Fibroblast of gingiva (primary cell): ENCODE measurements around the gene ERFL.
"Not testable (repeated sequence)": the region's sequence is repeated elsewhere in the genome, so short reads cannot be mapped to it uniquely, and the experiment has no call there.

ENCODE experiments used
- DNase-seq: peaks from one replicate; pipeline ENCODE4 v3.0.0-alpha.2; 2011; ENCODE audit warnings: low read depth

The ERFL gene

DNA sequence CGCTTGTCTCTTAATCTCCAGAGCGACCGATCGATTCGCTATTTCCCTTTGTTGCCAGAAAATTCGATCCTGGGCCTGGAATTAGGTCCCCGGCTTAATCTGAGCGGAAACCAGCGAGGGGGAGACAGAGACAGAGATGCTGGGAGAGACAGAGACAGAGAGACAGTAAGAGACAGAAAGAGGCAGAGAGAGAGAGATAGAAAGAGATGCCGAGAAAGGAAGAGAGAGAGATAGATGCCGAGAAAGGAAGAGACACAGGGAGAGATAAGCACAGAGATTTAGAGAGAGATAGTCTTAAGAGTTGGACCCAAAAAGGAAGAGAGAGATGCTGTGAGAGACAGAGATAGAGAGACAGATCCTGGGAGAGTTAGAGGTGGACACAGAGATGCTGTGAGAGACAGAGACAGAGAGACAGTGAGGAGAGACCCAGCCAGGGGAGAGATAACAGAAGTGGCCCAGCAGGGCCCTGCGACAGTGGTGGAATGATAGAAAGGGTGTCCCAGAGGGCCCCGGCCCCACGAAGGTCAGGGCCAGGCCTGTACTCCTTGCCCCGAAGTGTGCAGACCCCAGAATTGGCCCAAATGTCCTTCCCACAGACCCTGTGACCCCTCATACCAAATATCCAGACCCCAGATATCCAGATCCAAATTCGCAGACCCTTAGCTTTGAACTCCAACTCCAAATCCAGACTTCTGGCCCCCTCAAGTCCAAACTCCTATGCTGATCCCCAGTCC, 1.3 kb downstream of the ERFL start:
- DNase-seq = no peak

DNA sequence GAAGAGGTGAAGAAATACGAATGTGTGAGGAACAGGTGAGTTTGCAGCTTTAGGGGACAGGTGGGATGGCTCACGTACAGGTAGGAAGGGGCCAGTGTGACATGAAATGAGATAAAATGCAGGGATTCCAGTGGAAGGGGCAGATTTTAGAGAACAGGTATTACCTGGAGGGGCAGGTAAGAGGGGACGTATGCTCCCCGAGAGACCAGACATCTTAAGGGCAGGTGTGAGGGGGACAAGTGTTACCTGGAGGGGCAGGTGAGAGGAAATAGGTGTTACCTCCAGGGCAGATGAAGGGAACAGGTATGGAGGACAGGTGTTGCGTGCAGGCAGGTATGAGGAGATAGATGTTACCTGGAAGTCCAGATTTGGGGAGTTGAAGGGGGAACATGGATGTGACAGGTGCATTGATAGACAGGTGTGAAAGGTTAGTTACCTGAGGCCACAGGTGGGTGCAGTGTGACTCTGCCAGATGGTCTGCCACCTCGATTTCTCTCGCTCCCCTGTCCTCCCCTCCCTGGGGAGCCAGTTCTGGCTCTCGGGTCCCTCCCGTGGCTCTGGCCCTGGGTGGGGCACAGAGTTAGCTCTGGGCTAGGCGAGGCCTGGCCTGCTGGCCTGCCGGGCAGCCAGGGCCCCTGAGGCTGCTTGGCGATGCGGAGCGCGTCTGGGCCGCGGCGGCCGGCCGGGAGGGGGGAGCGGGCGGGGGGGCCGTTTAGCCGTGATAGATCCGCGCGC, 2.1 kb downstream of the ERFL start:
- no peak for DNase-seq

DNA sequence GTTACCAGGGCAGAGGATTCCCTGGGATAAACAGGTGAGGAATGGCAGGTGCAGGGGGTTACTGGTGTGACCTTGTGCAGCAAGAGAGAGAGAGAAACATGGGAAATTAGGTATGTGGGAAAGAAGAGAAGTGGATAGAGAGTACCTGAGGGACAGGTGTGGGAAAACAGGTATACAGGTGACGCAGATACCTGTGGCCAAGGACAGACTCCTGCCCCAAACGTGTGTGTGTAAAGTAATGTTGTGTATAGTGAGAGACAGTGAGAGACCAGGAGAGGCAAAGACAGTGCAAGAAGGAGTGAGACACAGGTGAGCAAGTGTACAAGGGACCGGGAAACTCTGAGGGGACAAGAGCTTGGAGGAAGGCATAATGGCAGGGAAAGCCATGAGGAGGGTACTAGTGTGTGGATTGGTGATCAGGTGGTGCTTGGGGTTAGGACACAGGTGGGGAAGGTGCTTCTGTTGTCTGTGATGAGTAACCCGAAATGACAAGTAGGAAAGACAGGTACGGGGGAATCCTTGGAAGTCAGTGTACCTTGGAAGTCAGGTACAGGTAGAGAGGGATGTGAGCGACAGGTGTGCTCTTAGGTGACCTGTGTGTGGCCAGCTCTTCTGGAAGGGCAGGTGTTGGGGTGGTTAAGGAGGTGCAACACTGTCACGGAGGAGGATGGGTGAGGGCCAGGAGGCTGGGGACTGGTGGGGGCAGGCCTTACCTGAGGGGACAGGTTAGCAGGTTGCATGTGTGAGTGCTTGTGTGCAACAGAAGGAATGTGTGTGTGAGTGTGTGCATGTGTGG, 2.8 kb downstream of the ERFL start:
- DNase-seq = no peak

DNA sequence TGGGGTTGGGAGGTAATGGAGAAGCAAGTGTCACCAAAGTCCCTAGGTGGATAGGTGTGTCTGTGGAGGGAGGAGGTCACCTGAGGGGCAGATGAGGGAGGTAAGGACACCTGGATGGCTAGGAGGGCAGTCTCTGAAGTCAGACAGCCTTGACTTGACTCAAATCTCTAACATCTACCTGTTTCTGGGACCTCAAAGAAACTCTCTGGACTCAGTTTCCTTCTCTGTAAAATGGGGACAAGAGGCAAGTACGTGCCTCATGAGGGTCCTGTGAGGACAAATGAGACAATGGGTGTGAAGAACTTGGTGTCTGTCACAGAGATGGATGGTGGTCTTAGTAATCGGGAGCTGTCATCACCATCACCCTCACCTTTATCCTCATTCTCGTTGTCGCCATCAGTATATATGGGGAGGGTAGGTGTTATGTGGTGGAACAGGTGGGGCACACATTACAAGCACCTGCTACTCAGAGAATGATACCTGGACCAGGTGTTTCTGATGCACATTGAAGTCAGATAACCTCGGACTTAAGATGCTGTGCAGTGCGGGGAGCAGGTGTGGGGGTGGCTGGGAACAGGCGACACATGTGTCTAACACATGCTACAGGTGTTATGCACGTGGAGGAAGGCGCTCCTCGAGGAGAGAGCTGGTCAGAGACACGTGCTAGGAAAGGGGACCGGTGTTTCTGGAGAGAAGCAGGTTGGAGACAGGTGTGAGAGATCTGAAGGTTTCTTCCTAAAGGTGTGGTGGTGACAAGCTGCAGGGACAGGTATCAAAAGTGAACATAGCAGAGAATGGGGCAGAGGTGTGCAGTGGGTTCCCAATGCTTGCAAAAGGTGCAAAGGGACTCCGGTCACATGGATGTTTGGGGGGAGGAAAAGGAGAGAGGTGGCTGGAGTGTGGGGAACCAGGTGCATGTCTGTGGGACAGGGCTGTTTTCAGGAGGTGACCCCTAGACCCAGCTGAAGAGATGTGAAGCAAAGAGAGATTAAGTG, 3.8 kb downstream of the ERFL start:
- DNase-seq = no peak

DNA sequence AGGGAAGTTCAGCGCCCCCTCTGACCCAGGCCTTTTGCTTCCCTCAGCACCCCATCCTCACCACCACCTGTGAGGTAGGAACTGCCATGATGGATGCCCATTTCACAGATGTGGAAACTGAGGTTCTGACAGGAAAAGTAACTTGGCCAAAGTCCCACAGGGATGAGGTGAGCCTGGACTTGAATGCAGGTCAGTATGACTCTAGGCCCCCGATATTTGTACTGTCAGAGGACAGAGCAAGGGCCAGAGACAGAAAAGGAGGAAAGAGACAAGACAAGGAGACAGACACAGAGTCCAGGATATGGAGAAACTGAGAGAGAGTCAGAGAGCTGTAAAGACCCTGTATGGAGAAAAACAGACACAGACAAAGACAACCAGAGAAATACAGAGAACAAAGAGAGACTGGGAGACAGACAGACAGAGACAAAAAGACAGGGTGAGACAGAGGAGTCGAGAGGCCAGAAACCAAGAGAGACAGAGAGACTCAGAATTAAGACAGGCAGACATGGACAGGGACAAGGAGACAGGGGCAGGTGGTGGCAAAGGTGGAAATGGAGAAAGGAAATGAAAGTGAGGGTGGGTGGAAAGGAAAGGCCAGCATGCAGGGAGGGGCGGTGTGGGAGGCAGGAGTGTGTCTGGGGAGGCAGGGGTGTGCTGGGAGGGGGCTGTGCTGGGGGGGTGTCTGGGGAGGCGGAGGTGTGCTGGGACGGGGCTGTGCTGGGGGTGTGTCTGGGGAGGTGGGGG, 5.0 kb downstream of the ERFL start:
- no peak for DNase-seq

DNA sequence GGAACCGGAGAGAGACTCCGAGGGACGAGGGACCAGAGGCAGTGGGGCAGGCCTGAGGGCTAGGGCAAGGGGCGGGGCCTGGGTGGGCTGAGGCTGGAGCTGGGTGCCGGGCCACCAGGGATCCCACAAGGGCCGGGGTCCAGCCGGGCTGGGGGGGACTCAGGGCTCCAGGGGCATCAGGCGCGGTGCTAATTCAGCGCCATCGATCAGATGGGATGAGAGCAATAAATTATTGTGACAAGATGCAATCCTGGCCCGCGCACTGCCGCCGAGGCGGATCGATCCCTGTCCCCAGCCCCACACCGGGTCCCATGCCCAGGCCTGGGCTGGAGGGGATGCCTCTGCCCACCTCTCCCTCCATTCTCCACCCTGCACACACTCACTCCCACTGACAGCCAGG, 5.7 kb downstream of the ERFL start:
- no peak for DNase-seq

DNA sequence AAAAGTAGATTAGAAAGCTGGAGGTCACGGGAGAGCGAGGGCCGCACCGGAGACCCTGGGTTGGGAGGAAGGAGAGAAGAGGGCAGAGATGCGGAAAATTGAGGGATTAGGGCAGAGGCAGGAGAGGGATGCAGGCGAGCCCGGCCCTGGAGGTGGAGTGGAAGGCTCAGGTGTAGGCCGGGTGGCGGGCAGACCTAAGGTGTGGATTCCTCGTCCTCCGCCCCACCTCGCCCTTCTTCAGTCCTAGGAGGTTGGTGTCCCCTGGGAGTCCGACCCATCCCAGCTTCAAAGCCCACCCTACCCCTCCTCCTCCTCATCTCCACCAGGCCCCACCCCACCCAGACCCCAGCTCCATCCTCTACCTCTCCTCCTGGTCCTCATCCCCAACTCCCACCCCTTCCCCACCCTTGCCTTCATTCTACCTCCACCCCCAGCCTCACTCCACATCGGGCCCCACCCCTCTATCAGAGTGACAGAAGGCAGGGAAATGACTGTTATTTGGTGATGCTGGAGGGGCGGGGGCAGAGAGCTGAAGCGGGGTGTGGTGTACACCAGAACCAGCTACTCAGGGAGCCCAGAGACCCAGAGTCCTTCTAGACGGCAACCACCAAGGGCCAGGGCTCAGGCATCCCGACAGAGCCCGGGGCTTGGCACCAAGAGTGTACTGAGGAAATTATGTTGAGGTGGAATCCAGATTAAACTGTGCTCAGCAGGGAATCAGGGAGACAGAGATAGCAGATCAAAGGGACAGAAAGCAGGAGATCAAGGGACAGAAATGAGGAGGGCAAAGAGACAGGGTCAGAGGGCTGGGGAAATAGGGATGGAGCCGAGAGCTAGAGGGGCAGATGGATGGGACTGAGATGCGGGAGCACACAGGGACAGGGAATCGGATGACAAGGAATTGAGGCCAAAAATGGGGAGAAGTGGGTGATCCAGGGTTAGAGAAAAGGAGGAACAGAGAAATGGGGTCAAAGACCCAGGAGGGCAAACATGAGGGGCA, 6.4 kb downstream of the ERFL start:
- DNase-seq = no peak

DNA sequence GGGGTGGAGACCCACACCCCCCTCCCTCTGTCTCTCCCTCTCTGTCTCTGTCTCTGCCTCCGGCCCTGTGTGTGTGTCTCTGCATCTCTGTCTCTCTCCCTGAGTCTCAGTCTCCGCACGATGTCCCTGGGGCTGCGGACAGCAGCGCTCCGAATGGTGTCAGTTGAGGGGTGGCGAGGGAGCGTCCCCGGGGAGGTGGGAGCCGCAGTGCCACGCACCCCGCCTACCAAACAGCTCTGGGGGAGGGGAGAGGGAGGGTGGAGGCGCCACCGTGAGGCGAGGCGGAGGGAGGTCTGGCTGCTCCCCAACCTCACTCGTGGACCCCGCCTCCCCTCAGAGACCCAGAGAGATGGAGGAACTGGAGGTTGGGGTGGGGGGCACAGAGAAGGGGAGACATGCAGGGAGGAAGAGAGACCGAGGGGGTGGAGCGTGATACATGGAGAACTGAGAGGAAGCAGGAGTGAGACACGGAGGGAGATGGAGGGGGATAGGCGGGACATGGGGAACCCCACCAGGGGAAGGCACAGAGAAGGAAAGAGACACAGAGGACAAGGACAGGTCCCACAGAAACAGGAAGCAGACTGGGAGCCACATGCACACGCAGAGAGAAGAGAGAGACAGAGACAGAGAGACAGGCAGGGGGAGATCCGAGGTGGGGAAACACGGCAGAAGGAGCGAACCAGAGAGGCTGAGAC, 7.2 kb downstream of the ERFL start:
- DNase-seq = no peak

DNA sequence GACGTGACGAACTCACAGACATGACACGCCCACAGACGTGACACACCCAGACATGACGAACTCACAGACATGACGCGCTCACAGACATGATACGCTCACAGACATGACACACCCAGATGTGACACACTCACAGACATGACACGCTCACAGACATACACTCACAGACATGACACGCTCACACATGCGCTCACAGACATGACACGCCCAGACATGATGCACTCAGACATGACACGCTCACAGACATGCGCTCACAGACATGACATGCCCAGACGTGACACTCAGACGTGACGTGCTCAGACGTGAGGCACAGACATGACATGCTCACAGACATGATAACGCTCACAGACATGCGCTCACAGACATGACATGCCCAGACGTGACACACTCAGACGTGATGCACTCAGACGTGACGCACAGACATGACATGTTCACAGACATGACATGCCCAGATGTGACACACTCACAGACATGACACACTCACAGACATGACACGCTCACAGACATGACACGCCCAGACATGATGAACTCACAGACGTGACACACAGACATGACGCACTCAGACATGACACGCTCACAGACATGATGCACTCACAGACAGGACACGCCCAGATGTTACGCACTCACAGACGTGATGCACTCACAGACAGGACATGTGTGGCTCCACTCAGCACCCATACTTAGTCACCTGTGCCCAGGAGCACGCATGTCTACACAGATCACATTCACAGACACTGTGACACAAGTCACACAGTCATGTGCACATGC, 8.1 kb downstream of the ERFL start:
- no peak for DNase-seq

DNA sequence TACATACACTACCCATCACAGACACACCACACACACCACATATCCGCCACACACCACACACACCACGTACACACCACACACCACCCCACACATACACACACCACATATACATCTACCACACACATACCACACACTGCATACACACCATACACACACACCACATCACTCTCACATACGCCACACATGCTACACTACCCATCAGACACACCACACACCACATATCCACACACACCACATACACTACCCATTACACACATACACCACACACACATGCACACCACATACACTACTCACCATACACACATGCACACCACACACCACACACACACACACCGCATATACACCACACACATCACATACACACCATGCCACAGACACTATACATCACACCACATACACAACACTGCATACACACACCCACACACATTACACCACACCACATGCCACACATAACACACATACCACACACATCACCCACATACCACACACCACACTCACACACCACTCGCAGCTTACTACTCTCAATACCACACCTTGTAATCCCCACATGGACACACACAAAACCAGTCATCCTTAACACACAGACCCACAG, 9.5 kb downstream of the ERFL start:
- no peak for DNase-seq

DNA sequence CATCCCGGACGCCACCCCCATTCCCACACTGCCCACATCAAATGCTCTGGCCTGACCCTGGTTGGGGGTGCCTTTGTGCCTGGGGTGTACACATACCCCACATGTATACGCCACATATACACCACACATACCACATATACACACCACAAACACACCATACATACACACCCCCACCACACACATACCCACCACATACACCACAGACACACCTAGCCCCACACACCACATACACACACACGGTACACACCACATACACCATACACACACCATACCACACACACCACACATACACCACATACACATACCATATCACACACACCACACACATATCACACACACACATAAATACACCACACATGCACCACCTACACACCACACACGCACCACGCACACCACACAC, 10.2 kb downstream of the ERFL start:
- no peak for DNase-seq

DNA sequence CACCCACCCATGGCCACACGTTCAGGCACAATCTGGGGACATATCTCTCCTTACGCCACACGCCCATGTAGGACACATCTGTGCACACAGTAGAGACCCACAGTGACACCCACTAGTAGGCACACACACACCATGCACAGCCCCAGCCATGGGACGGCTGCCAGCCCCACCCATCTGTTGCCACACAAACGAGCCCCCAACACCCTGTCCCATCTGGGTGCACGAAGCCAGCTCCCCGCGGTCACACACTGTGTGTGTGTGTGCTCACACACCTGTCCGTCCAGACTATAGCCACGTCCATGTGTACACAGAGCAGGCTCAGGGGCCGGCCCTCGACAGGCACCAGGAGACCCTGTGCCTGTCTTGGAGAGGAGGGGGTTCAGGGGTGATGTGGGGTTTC, 10.6 kb downstream of the ERFL start:
- no peak for DNase-seq

DNA sequence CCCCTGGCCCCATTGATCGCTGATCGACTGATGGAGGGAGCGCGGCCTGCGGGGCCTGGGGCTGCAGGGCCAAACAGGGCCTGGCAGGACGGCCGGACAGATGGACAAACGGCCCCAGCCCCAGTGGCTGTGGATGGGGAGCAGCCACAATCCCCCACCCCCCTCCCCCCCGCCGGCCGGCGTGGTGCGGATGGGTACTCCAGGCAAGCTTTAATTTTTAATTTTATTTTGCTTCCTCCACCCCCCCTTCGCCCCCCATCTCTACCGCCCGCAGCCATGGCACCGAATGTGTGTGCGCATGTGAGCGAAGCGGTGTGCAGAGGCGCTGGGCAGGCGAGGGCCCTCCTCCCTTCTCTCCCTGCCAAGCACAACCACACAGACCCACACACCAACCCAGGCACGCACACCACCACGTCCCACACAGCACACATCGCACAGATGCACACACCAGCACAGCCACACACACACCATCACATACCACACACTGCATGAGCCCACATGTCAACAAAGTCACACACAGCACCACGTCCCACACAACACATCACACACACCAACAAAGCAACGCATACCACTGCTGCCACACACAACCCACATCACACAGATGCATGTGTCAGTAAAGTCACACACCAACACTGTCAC, 12.4 kb downstream of the ERFL start:
- DNase-seq = no peak

DNA sequence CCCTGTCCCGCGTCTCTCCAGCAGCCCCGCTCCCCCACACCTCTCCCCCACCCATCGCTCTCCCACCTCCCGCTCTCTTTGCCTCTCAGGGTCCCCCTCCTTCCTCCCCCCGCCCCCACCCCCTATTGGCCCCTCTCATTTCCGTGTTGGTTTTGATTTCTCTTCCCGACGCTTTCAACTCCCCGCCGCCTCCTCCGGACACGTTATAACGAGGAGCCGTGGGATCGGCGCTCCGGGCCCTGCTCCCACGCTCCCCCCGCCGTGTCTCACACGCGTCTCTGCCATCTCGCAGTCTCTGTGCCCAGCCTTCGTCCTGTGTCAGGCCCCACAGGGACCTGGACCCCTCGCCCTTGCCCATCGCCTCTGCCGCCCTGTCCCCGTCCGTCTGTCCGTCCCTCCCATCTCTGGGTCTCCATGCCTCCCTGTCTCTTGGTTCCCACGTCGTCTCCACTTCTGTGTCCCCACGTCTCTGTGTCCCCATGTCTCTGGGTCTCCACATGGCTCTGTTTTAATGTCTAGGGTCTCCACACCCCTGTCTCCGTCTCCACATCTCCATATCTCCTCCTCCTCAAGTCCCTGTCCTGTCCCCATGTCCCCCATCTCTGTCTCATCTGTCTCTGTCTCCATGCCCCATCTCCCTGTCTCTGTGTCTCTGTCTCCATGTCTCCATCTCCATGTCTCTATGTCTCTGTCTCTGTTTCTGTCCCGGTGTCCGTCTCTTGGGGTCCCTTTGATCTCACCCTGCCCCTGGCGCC, 13.1 kb downstream of the ERFL start:
- DNase-seq = no peak

DNA sequence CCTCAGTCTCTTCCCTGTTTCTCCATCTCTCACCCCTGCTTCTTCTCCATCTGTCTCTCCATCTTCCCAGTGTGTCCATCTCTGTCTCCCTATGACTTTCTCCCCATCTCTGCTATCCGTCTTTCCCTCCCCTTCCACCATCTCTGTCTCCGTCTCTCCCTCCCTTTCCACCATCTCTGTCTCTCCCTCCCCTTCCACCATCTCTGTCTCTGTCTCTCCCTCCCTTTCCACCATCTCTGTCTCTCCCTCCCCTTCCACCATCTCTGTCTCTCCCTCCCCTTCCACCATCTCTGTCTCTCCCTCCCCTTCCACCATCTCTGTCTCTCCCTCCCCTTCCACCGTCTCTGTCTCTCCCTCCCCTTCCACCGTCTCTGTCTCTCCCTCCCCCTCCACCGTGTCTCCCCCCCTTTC, 13.8 kb downstream of the ERFL start:
- not testable (repeated sequence) for DNase-seq

DNA sequence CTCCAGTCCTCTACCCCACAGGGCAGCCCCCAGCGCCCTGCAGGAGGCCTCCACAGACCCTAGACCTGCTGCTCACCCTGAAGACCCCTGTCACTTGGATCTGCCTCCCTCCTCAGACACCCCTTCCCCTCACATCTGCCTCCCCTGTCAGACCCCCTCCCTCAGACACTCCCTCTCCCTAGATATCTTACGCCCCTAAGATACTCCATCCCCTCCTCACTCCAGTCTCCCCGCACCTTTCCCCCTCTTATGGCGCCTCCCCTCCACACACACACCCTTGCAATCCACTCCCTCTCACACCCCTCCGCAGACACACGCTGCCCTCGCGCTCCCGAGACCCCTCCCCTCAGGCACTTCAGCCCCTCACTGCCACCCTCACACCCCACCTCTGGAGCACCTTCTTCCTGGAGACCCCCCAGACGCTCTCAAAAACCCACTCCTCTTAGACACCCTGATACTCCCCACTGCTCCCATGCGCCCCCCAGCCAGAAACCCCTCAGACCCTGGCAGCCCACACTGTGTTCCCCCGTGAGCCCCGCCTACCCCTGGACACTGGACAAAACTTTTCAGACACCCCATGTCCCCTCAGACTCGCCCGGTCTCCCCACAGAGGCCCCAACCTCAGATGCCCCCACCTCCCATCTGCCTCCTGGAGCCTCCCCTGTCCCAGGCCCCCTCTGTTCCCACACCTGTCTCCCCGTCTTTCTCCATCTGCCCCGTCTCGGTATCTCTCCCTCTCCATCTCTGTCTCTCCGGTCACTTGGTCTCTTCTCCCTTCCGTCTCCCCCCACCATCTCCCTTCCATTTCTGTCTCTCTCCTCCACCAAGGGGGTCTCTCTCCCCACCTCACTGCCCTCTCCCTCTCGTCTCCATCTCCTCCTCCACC, 14.5 kb downstream of the ERFL start:
- no peak for DNase-seq
